DOHH2 (cell line): Measurements from ENCODE around the gene LTO1.

Experiments used
- EZH2phosphoT487 ChIP-seq: fragments of 200-600 bp; sonication (generic); IDR thresholded peaks from 2 replicates; pipeline ENCODE4 v1.6.1; 2017; ENCODE audit warnings: borderline replicate concordance, mild to moderate bottlenecking, antibody characterized with exemption, low read length, moderate library complexity, mixed read lengths
- TF ChIP-seq, protein P1 (sequence below): fragments of 200-600 bp; sonication (generic); IDR thresholded peaks from one replicate; pipeline ENCODE4 v1.5.1; 2014; ENCODE audit warnings: antibody characterized with exemption, mild to moderate bottlenecking, low read depth, low read length; ENCODE audit not compliant: poor library complexity, severe bottlenecking

GRCh38 chr11:69682681-69683326 lies 7.7 kb upstream of the LTO1 start:
- TF ChIP-seq EZH2phosphoT487: no peak
- TF ChIP-seq, protein P1, sequence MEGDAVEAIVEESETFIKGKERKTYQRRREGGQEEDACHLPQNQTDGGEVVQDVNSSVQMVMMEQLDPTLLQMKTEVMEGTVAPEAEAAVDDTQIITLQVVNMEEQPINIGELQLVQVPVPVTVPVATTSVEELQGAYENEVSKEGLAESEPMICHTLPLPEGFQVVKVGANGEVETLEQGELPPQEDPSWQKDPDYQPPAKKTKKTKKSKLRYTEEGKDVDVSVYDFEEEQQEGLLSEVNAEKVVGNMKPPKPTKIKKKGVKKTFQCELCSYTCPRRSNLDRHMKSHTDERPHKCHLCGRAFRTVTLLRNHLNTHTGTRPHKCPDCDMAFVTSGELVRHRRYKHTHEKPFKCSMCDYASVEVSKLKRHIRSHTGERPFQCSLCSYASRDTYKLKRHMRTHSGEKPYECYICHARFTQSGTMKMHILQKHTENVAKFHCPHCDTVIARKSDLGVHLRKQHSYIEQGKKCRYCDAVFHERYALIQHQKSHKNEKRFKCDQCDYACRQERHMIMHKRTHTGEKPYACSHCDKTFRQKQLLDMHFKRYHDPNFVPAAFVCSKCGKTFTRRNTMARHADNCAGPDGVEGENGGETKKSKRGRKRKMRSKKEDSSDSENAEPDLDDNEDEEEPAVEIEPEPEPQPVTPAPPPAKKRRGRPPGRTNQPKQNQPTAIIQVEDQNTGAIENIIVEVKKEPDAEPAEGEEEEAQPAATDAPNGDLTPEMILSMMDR: no peak
